Measurements from ENCODE around the gene CTAG1A.
"Not testable (repeated sequence)": the region's sequence is repeated elsewhere in the genome, so short reads cannot be mapped to it uniquely, and the experiment has no call there.

Gene CTAG1A

GRCh38 chrX:154575076-154575475 is 9.9 kb upstream of the CTAG1A start:
- DNase-seq = not testable (repeated sequence)

GRCh38 chrX:154582994-154583393 is 1.9 kb upstream of the CTAG1A start:
- not testable (repeated sequence) for DNase-seq

GRCh38 chrX:154590415-154590814 is 5.5 kb downstream of the CTAG1A start:
- DNase-seq = not testable (repeated sequence)

GRCh38 chrX:154592505-154592904 is 7.6 kb downstream of the CTAG1A start:
- no peak for DNase-seq

- DNase-seq = no peak
These were observed 8.3 kb downstream of the CTAG1A start for GRCh38 chrX:154593201-154593600.

- DNase-seq = no peak
These were observed 9.6 kb downstream of the CTAG1A start for GRCh38 chrX:154594491-154594890.

- DNase-seq = no peak
These were observed 10.8 kb downstream of the CTAG1A start for GRCh38 chrX:154595559-154596249.

GRCh38 chrX:154596290-154596929 is 11.5 kb downstream of the CTAG1A start:
- DNase-seq = no peak

GRCh38 chrX:154597221-154597620 is 12.3 kb downstream of the CTAG1A start:
- DNase-seq = no peak

GRCh38 chrX:154598656-154599055 is 13.7 kb downstream of the CTAG1A start:
- no peak for DNase-seq

GRCh38 chrX:154599531-154599930 is 14.6 kb downstream of the CTAG1A start:
- DNase-seq = no peak

- DNase-seq = no peak
These were observed 15.9 kb downstream of the CTAG1A start for GRCh38 chrX:154600759-154601374.

- no peak for DNase-seq
These were observed 17.3 kb downstream of the CTAG1A start for GRCh38 chrX:154602226-154602625.

GRCh38 chrX:154602766-154603437 is 18.0 kb downstream of the CTAG1A start:
- no peak for DNase-seq

GRCh38 chrX:154603438-154604430 is 18.8 kb downstream of the CTAG1A start:
- no peak for DNase-seq

GRCh38 chrX:154605566-154605965 is 20.6 kb downstream of the CTAG1A start:
- no peak for DNase-seq

GRCh38 chrX:154607370-154607769 is 22.4 kb downstream of the CTAG1A start:
- no peak for DNase-seq

GRCh38 chrX:154607976-154608375 is 23.0 kb downstream of the CTAG1A start:
- not testable (repeated sequence) for DNase-seq

GRCh38 chrX:154608823-154609222 is 23.9 kb downstream of the CTAG1A start:
- DNase-seq = not testable (repeated sequence)

- DNase-seq = not testable (repeated sequence)
These were observed 26.2 kb downstream of the CTAG1A start for GRCh38 chrX:154611146-154611545.

GRCh38 chrX:154613586-154613985 is 28.7 kb downstream of the CTAG1A start:
- not testable (repeated sequence) for DNase-seq

GRCh38 chrX:154619182-154619581 is 34.2 kb downstream of the CTAG1A start, which contains the start of gene CTAG1B:
Gene CTAG1B, minus strand, starts transcription at chrX:154619282. Its CDS starts 64 bp downstream, at chrX:154619218.
- DNase-seq = not testable (repeated sequence)
